DND-41 (cell line): ENCODE results near the gene PLGRKT.

Experiments
- EZH2 ChIP-seq: IDR thresholded peaks from 3 replicates; pipeline ENCODE4 v1.6.1; 2012; ENCODE audit warnings: borderline replicate concordance, low read depth, mild to moderate bottlenecking, moderate library complexity, low read length, inconsistent platforms; ENCODE audit not compliant: severe bottlenecking
- TF ChIP-seq, protein P1 (sequence below): IDR thresholded peaks from 2 replicates; pipeline ENCODE4 v1.5.1; 2012; ENCODE audit warnings: borderline replicate concordance, low read length, moderate library complexity, mild to moderate bottlenecking; ENCODE audit not compliant: poor library complexity, severe bottlenecking; ENCODE audit errors: extremely low read depth

DNA sequence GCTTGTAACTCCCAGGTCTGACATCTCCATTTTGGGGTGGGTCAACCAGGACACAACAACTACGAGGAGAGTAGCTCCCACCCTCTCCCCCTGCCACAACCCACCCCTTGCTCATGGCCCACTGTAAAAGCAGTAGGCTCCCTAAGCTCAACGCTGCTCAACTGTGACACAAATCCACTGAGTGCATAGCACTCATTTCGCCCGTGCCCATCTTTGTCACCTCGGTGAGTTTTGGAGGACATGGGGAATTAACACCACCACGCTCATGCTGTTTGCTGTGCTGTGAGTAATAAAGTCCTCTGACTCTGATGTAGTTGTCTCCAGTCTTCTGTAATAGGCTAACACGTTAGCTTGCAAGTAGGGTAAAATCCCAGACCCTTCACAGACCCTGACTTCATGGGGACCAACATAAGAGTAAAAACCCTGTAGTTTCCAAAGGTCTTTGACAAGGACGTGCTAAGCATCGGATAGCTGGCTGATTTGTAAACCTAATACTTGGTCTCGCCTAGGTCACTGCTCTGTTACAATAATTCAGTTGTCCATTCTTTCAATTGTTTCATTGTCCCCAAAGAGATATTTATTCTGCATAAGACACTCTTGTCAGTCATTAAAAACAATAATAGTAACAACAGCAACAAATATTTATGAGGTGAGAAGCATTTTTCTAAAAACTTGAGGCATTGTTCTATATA, 7.7 kb downstream of the PLGRKT start:
- TF ChIP-seq, protein P1, sequence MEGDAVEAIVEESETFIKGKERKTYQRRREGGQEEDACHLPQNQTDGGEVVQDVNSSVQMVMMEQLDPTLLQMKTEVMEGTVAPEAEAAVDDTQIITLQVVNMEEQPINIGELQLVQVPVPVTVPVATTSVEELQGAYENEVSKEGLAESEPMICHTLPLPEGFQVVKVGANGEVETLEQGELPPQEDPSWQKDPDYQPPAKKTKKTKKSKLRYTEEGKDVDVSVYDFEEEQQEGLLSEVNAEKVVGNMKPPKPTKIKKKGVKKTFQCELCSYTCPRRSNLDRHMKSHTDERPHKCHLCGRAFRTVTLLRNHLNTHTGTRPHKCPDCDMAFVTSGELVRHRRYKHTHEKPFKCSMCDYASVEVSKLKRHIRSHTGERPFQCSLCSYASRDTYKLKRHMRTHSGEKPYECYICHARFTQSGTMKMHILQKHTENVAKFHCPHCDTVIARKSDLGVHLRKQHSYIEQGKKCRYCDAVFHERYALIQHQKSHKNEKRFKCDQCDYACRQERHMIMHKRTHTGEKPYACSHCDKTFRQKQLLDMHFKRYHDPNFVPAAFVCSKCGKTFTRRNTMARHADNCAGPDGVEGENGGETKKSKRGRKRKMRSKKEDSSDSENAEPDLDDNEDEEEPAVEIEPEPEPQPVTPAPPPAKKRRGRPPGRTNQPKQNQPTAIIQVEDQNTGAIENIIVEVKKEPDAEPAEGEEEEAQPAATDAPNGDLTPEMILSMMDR: no peak
- TF ChIP-seq EZH2: no peak
